ENCODE measurements around the gene LCP2. TPM values are rescaled to one million over a fixed set of nuclear protein-coding genes. Genes with fewer than 3 reads are reported as not detected.

LCP2 gene
- total RNA-seq, 1 donor from 2014 or later = 83.1 TPM

DNA sequence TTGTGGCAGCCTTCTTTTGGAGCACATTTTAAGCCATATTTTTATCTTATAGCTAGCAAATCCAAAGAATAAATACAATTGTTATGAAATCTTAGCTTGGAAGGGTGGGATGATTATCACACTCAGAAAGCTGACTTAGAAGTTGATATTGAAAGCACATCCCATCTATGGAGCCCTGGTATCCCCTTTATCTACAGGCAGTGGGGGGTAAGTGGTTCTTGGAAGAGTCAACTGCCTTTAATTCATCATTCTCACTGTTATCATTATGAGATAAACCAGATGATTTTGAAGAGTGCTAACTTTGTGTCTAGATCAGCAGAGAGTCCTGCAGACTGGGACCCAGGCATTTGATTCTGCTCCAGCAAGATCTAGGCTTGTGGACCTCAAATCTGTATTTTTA, 3.0 kb downstream of the LCP2 start:
- intact Hi-C loops (cut with DNase I) = no loop called here
- TF ChIP-seq, protein P1, sequence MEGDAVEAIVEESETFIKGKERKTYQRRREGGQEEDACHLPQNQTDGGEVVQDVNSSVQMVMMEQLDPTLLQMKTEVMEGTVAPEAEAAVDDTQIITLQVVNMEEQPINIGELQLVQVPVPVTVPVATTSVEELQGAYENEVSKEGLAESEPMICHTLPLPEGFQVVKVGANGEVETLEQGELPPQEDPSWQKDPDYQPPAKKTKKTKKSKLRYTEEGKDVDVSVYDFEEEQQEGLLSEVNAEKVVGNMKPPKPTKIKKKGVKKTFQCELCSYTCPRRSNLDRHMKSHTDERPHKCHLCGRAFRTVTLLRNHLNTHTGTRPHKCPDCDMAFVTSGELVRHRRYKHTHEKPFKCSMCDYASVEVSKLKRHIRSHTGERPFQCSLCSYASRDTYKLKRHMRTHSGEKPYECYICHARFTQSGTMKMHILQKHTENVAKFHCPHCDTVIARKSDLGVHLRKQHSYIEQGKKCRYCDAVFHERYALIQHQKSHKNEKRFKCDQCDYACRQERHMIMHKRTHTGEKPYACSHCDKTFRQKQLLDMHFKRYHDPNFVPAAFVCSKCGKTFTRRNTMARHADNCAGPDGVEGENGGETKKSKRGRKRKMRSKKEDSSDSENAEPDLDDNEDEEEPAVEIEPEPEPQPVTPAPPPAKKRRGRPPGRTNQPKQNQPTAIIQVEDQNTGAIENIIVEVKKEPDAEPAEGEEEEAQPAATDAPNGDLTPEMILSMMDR (IDR thresholded peaks at IDR 0.05) = no peak
- H3K4me3 ChIP-seq = peak overlapping the region; percentile 66
- DNase-seq = no peak
- no peaks in the 10 kb centered on the region for H3K27me3 ChIP-seq
- no peak for ATAC-seq
- H3K36me3 ChIP-seq = peaks cover 24% of the 10 kb centered on the region
- H3K4me1 ChIP-seq = peaks cover 38% of the 10 kb centered on the region
- no peak overlapping the region for H3K27ac ChIP-seq
- no peaks in the 10 kb centered on the region for H3K9me3 ChIP-seq

DNA sequence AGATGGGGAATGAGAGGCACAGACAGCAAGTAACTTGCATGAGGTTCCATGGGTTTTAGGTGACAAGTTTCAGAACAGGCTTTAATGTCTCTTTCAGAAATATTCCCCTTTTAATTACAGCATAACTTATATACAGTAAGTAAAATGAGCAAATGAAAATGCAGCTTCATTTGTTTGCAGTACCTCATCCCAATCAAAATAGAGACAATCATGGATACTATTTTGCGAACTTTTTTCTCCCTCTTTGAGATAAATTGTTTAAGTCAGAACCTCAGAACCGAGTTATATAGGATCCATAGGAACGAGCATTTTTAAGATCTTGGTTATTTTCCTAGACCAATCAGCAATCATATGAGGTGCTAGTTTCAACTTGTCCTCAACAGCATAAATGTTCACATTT, 3.5 kb downstream of the LCP2 start:
- Histone ChIP-seq H3K36me3 (peaks cover 24% of the 10 kb centered on the region), H3K27me3 (no peaks in the 10 kb centered on the region), H3K4me1 (peaks cover 42% of the 10 kb centered on the region), H3K4me3 (peak overlapping the region; percentile 66), H3K9me3 (no peaks in the 10 kb centered on the region), H3K27ac (no peak overlapping the region)
- DNase-seq = no peak
- no peak for ATAC-seq
- TF ChIP-seq, protein P1 (IDR thresholded peaks at IDR 0.05) = no peak
- intact Hi-C loops (cut with DNase I) = no loop called here

DNA sequence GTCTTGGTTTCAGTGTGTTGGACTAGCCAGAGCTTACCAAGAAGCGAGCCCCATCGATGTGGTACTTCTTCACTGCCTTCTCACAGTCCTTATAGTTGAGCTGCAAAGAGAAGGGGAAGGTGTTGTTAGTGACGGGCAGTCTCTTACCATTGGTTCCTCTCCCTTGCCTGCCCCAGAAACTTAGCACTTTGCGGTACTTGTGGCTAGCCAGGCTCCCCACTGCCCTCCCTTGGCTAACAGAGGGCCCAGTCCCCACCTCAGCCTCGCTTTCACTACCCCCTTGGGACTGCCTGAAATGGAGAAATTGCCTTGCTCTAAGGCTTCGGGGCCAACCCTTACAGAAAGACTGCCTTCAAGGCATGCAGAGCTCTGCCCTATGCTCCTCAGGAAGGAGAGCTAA, 4.3 kb downstream of the LCP2 start:
- TF ChIP-seq, protein P1 (IDR thresholded peaks at IDR 0.05) = no peak
- H3K27ac ChIP-seq = no peak overlapping the region
- DNase-seq (peak; percentile 78), ATAC-seq (peak; percentile 81)
- intact Hi-C loops (cut with DNase I) = no loop called here
- peaks cover 24% of the 10 kb centered on the region for H3K36me3 ChIP-seq
- H3K4me1 ChIP-seq = peaks cover 49% of the 10 kb centered on the region
- no peaks in the 10 kb centered on the region for H3K9me3 ChIP-seq
- no peaks in the 10 kb centered on the region for H3K27me3 ChIP-seq
- H3K4me3 ChIP-seq = peak overlapping the region; percentile 66

DNA sequence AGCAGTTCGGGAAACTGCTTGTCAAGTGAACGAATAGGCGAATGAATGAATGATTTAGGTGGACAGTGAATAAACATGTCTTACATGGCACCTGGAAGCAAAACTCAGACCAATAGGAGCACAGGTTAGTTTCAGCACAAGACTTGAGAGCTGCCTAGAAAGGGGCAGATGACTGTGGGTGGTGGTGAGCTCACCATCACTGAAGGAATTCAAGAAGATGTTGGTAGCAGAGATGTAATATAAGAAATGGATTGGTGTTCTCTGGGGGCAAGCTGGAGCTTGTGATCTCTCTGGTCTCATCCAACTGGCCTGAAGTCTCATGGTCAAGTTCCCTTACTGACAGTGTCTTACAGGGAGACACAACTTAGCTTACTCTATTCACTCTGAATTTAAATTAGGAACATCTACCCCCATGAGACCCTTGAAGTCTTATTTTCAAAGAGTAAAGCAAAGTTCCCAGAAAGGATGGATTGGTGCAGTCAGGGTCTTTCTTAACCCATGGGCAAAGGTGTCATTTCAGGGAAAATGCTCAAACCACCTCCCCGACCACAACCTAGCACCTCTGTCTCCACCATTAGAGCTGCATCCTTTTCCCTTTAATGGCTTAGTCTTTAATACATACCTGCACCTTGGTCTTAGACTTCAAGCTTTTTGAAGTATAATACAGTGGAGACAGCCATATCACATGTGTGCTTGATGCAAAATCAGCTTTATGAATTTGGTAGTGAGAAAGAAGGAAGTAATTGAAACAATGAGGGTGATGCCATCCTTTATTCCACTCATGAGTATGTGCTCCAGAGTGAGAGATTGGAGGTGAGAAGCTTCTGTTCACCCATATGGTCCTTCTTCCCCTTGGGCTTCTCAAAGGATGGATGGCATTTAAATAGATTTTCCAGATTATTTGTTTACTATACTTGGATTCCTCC, 5.1 kb downstream of the LCP2 start:
- TF ChIP-seq, protein P1 (IDR thresholded peaks at IDR 0.05) = no peak
- Histone ChIP-seq H3K27ac (no peak overlapping the region), H3K4me1 (peaks cover 49% of the 10 kb centered on the region), H3K27me3 (no peaks in the 10 kb centered on the region), H3K9me3 (no peaks in the 10 kb centered on the region), H3K36me3 (peaks cover 24% of the 10 kb centered on the region), H3K4me3 (no peak overlapping the region)
- intact Hi-C loops (cut with DNase I) = no loop called here
- DNase-seq = no peak
- no peak for ATAC-seq

DNA sequence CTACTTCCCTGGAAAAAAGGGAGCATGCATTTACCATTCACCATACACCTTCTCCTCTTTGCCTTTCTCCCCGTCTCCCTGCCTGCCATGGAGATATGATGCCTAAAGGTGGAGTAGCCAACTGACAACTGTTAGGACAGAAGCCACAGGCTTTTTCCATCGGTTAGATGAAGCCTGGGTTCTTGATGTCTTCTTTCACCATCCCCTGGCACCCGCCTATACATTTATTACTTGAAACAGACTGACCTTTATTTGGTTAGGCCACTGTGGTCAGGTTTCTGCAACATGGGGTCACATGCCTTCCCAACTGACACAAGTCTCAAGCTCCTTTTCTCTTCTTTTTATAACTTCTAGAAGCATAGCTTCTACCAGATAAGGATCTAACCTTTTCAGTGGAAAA, 7.1 kb downstream of the LCP2 start:
- no peaks in the 10 kb centered on the region for H3K9me3 ChIP-seq
- peaks cover 24% of the 10 kb centered on the region for H3K36me3 ChIP-seq
- ATAC-seq (peak; percentile 31), DNase-seq (no peak)
- no peaks in the 10 kb centered on the region for H3K27me3 ChIP-seq
- H3K27ac ChIP-seq = no peak overlapping the region
- TF ChIP-seq, protein P1 (IDR thresholded peaks at IDR 0.05) = no peak
- no peak overlapping the region for H3K4me3 ChIP-seq
- intact Hi-C loops (cut with DNase I) = no loop called here
- peaks cover 49% of the 10 kb centered on the region for H3K4me1 ChIP-seq
